ENCODE data around the gene POU2AF2. TPM values are rescaled to one million over a fixed set of nuclear protein-coding genes. Genes with fewer than 3 reads are reported as not detected.

Gene POU2AF2, protein sequence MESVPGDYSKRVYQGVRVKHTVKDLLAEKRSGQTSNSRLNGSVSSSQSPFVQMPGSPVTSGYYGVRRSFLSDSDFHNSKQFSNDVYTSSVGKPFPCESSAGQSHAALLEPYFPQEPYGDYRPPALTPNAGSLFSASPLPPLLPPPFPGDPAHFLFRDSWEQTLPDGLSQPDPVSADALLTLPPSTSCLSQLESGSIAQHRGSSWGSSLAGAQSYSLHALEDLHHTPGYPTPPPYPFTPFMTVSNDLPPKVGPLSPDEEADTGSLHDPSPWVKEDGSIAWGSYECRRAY
- total RNA-seq (not detected in 2 replicates), polyA plus RNA-seq (not detected in 2 replicates), polyA minus RNA-seq (not detected in 2 replicates), Bru-seq, nascent RNA (not detected), BruChase-seq, experiment 1, labeled RNA remaining after a 6-hour chase (not detected), BruChase-seq, experiment 2, labeled RNA remaining after a 2-hour chase (not detected)
- polyA plus RNA-seq (2011; cell fraction: cytosol; rRNA removed) = not detected in 2 replicates
- polyA plus RNA-seq (2011; cell fraction: nucleus; rRNA removed) = not detected in 2 replicates
- not detected in 2 replicates for polyA plus RNA-seq (2012)
- polyA minus RNA-seq (2011; cell fraction: cytosol; rRNA and poly(A)+ RNA removed) = not detected
- not detected in 2 replicates for polyA minus RNA-seq (2011; cell fraction: nucleus; rRNA and poly(A)+ RNA removed)
- long read RNA-seq = 0 reads

GRCh38 chr11:111245425-111245824 is at the start of gene POU2AF2:
POU2AF2 (plus strand) TSS chr11:111245725; CDS start chr11:111245854, 129 bp downstream.
- intact Hi-C loops (cut with micrococcal nuclease) = no loop called here
- no peak for FAIRE-seq

GRCh38 chr11:111200010-111200534 is 45.5 kb upstream of the POU2AF2 start:
- FAIRE-seq (no peak), DNase-seq (ENCODE audit: low read depth, low spot score) (no peak)
- Histone ChIP-seq H3K4me1 (ENCODE audit: control insufficient read depth, extremely low read depth, insufficient read depth, low read length) (no peaks in the 10 kb centered on the region), H4K20me1 (replicated peaks; ENCODE audit: control insufficient read depth, extremely low read depth, insufficient read depth, low read length) (no peaks in the 10 kb centered on the region), H3K9ac (replicated peaks; ENCODE audit: extremely low read depth, insufficient read depth, low read length) (no peak overlapping the region), H3K27me3 (ENCODE audit: control insufficient read depth in 2 of 2, insufficient read depth in 2 of 2, low read length in 2 of 2) (no peaks in the 10 kb centered on the region), H3K4me3 (replicated peaks in 1 of 3; ENCODE audit: insufficient read depth in 1 of 3, low read depth in 1 of 3, low read length in 3 of 3) (no peak overlapping the region), H2AFZ (ENCODE audit: low read depth, low read length) (no peak overlapping the region), H3K36me3 (ENCODE audit: control insufficient read depth in 2 of 2, extremely low read depth in 1 of 2, insufficient read depth in 2 of 2, low read length in 2 of 2) (no peaks in the 10 kb centered on the region), H3K79me2 (ENCODE audit: control insufficient read depth, insufficient read depth, low read length) (no peaks in the 10 kb centered on the region), H3K4me2 (ENCODE audit: insufficient read depth, low read length) (no peak overlapping the region), H3K9me1 (replicated peaks; ENCODE audit: control insufficient read depth, extremely low read depth, insufficient read depth, low read length) (no peaks in the 10 kb centered on the region), H3K9me3 (replicated peaks; ENCODE audit: control insufficient read depth, insufficient read depth, low read length) (no peaks in the 10 kb centered on the region), H3K27ac (ENCODE audit: insufficient read depth, low read depth, low read length) (no peak overlapping the region)
- intact Hi-C loops (cut with micrococcal nuclease) = no loop called here
- CTCF ChIA-PET = no interaction called here
- no peak for TF ChIP-seq EZH2 (IDR thresholded peaks at IDR 0.05; ENCODE audit: borderline replicate concordance, low read depth, low read length, severe bottlenecking)
- no peak for TF ChIP-seq POLR2AphosphoS5 (IDR thresholded peaks at IDR 0.05; ENCODE audit: insufficient read depth, low read depth, low read length)
- TF ChIP-seq, protein P1, sequence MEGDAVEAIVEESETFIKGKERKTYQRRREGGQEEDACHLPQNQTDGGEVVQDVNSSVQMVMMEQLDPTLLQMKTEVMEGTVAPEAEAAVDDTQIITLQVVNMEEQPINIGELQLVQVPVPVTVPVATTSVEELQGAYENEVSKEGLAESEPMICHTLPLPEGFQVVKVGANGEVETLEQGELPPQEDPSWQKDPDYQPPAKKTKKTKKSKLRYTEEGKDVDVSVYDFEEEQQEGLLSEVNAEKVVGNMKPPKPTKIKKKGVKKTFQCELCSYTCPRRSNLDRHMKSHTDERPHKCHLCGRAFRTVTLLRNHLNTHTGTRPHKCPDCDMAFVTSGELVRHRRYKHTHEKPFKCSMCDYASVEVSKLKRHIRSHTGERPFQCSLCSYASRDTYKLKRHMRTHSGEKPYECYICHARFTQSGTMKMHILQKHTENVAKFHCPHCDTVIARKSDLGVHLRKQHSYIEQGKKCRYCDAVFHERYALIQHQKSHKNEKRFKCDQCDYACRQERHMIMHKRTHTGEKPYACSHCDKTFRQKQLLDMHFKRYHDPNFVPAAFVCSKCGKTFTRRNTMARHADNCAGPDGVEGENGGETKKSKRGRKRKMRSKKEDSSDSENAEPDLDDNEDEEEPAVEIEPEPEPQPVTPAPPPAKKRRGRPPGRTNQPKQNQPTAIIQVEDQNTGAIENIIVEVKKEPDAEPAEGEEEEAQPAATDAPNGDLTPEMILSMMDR (IDR thresholded peaks at IDR 0.05; ENCODE audit: extremely low read depth in 1 of 2, insufficient read depth in 1 of 2, low read depth in 1 of 2, low read length in 2 of 2) = no peak
- TF ChIP-seq GATA2 (IDR thresholded peaks at IDR 0.05; ENCODE audit: insufficient read depth, insufficient read length, low read depth, low read length) = no peak
- TF ChIP-seq, protein P2, sequence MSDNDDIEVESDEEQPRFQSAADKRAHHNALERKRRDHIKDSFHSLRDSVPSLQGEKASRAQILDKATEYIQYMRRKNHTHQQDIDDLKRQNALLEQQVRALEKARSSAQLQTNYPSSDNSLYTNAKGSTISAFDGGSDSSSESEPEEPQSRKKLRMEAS (IDR thresholded peaks at IDR 0.05; ENCODE audit: insufficient read depth, insufficient read length) = no peak
- TF ChIP-seq FOS (IDR thresholded peaks at IDR 0.05; ENCODE audit: borderline replicate concordance, insufficient read depth, low read length) = no peak
- TF ChIP-seq JUN (IDR thresholded peaks at IDR 0.05; ENCODE audit: borderline replicate concordance, insufficient read depth, insufficient read length, low read depth) = no peak
- dilution Hi-C loops (cut with MboI; ENCODE audit: extremely low pct_ligation_motif_present, low sequenced_read_pairs) = no loop called here
- no TSS peak for BruUV-seq (replicated peaks)
- POLR2A ChIA-PET = no interaction called here

More at GRCh38 chr11:111245425-111245824, at the start of gene POU2AF2:
- TF ChIP-seq GATA2 (IDR thresholded peaks at IDR 0.05; ENCODE audit: insufficient read depth, insufficient read length, low read depth, low read length) = no peak
- Histone ChIP-seq H3K36me3 (ENCODE audit: control insufficient read depth in 2 of 2, extremely low read depth in 1 of 2, insufficient read depth in 2 of 2, low read length in 2 of 2) (no peaks in the 10 kb centered on the region), H3K4me2 (ENCODE audit: insufficient read depth, low read length) (no peak within 1 kb of the TSS), H4K20me1 (replicated peaks; ENCODE audit: control insufficient read depth, extremely low read depth, insufficient read depth, low read length) (no peaks in the 10 kb centered on the region), H3K4me3 (replicated peaks in 1 of 3; ENCODE audit: insufficient read depth in 1 of 3, low read depth in 1 of 3, low read length in 3 of 3) (no peak within 1 kb of the TSS), H3K27me3 (ENCODE audit: control insufficient read depth in 2 of 2, insufficient read depth in 2 of 2, low read length in 2 of 2) (no peaks in the 10 kb centered on the region), H3K9me1 (replicated peaks; ENCODE audit: control insufficient read depth, extremely low read depth, insufficient read depth, low read length) (no peaks in the 10 kb centered on the region), H2AFZ (ENCODE audit: low read depth, low read length) (no peak within 1 kb of the TSS), H3K79me2 (ENCODE audit: control insufficient read depth, insufficient read depth, low read length) (no peaks in the 10 kb centered on the region), H3K4me1 (ENCODE audit: control insufficient read depth, extremely low read depth, insufficient read depth, low read length) (no peaks in the 10 kb centered on the region), H3K9me3 (replicated peaks; ENCODE audit: control insufficient read depth, insufficient read depth, low read length) (no peaks in the 10 kb centered on the region), H3K27ac (ENCODE audit: insufficient read depth, low read depth, low read length) (no peak within 1 kb of the TSS), H3K9ac (replicated peaks; ENCODE audit: extremely low read depth, insufficient read depth, low read length) (no peak within 1 kb of the TSS)
- BruUV-seq (replicated peaks) = no TSS peak
- POLR2A ChIA-PET = no interaction called here
- no peak for DNase-seq (ENCODE audit: low read depth, low spot score)
- dilution Hi-C loops (cut with MboI; ENCODE audit: extremely low pct_ligation_motif_present, low sequenced_read_pairs) = no loop called here
- CTCF ChIA-PET = no interaction called here

All from endothelial cell of umbilical vein (primary cell).